COR-L47 (cell line): Measurements from ENCODE around the gene SMC1A.
A peak's percentile ranks its signal among the peaks of the same experiment; 100 is the strongest.
"Not testable (repeated sequence)": the region's sequence is repeated elsewhere in the genome, so short reads cannot be mapped to it uniquely, and the experiment has no call there.

Experiments
- DNase-seq: peaks from one replicate; lab custom pipeline; 2025; lab: John Stamatoyannopoulos, UW

The SMC1A gene

GRCh38 chrX:53422086-53422860, at the start of gene SMC1A:
Gene SMC1A (minus strand): TSS chrX:53422654. CDS start chrX:53422600, 54 bp downstream.
- DNase-seq: peak; percentile 94

- no peak for DNase-seq
These were observed 48.9 kb upstream of the SMC1A start for GRCh38 chrX:53471346-53471745.

GRCh38 chrX:53468659-53469058, 46.2 kb upstream of the SMC1A start:
- not testable (repeated sequence) for DNase-seq

- DNase-seq: no peak
These were observed 35.6 kb upstream of the SMC1A start for GRCh38 chrX:53458082-53458481.

GRCh38 chrX:53456254-53456653, 33.8 kb upstream of the SMC1A start:
- DNase-seq: no peak

GRCh38 chrX:53452812-53453211, 30.4 kb upstream of the SMC1A start:
- no peak for DNase-seq

- DNase-seq: no peak
These were observed 27.2 kb upstream of the SMC1A start for GRCh38 chrX:53449632-53450031.

GRCh38 chrX:53447441-53447840, 25.0 kb upstream of the SMC1A start:
- DNase-seq: no peak

- peak; percentile 18 for DNase-seq
These were observed 23.5 kb upstream of the SMC1A start for GRCh38 chrX:53445977-53446376.

- DNase-seq: no peak
These were observed 19.8 kb upstream of the SMC1A start for GRCh38 chrX:53442322-53442631.

GRCh38 chrX:53441531-53442321, 19.3 kb upstream of the SMC1A start:
- peak; percentile 79 for DNase-seq

GRCh38 chrX:53440621-53441517, 18.4 kb upstream of the SMC1A start:
- DNase-seq: peak; percentile 17

GRCh38 chrX:53440101-53440500, 17.6 kb upstream of the SMC1A start:
- peak; percentile 19 for DNase-seq

GRCh38 chrX:53438832-53439230, 16.4 kb upstream of the SMC1A start:
- DNase-seq: no peak

GRCh38 chrX:53438174-53438831, 15.8 kb upstream of the SMC1A start:
- no peak for DNase-seq

- no peak for DNase-seq
These were observed 14.8 kb upstream of the SMC1A start for GRCh38 chrX:53437206-53437605.

- DNase-seq: peak; percentile 54
These were observed 13.5 kb upstream of the SMC1A start for GRCh38 chrX:53435997-53436396.

- DNase-seq: peak; percentile 84
These were observed 11.5 kb upstream of the SMC1A start, which contains the start of gene HSD17B10 for GRCh38 chrX:53433651-53434639. Gene HSD17B10 (minus strand): TSS chrX:53434370. CDS start chrX:53434345, 25 bp downstream.

- DNase-seq: no peak
These were observed 7.8 kb upstream of the SMC1A start for GRCh38 chrX:53430231-53430630.

- no peak for DNase-seq
These were observed 7.3 kb upstream of the SMC1A start for GRCh38 chrX:53429755-53430154.
